Measurements from ENCODE around the gene WDR33.

DNA sequence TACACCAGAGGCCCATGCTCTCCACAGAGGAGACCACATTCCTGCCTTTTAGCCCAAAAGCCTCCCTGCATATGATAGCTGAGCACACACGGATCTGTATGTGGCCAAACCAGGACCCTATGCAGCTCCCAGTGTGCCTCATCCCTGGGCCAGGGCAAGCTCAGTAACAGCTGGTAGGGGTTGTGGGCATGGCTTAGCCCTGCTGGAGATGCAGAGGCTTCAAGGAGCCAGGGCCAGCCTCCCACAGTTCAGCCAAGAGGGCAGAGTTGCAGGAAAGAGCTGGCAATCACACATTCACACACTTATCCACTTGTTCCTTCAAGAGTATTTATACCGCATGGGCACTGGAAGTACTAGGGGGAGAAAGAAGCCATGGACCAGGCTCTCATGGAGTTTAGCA is 134.1 kb downstream of the WDR33 start:
- TF ChIP-seq, protein P1, sequence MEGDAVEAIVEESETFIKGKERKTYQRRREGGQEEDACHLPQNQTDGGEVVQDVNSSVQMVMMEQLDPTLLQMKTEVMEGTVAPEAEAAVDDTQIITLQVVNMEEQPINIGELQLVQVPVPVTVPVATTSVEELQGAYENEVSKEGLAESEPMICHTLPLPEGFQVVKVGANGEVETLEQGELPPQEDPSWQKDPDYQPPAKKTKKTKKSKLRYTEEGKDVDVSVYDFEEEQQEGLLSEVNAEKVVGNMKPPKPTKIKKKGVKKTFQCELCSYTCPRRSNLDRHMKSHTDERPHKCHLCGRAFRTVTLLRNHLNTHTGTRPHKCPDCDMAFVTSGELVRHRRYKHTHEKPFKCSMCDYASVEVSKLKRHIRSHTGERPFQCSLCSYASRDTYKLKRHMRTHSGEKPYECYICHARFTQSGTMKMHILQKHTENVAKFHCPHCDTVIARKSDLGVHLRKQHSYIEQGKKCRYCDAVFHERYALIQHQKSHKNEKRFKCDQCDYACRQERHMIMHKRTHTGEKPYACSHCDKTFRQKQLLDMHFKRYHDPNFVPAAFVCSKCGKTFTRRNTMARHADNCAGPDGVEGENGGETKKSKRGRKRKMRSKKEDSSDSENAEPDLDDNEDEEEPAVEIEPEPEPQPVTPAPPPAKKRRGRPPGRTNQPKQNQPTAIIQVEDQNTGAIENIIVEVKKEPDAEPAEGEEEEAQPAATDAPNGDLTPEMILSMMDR (IDR thresholded peaks at IDR 0.05): no peak
- TF ChIP-seq POLR2A (IDR thresholded peaks at IDR 0.05): no peak
